HL-60 (cell line): ENCODE measurements around the gene NUPR2.

Experiments
- GABPA ChIP-seq: IDR thresholded peaks from 2 replicates; pipeline ENCODE4 v1.6.1; 2012; ENCODE audit warnings: low read depth
- POLR2AphosphoS5 ChIP-seq: IDR thresholded peaks from 2 replicates; pipeline ENCODE4 v1.6.1; 2012; ENCODE audit warnings: low read depth
- REST ChIP-seq: IDR thresholded peaks from 2 replicates; pipeline ENCODE4 v1.6.1; 2012; ENCODE audit warnings: low read depth; ENCODE audit not compliant: insufficient replicate concordance
- SPI1 ChIP-seq: IDR thresholded peaks from 2 replicates; pipeline ENCODE4 v1.6.1; 2012; ENCODE audit warnings: low read depth, mild to moderate bottlenecking, borderline replicate concordance
- TF ChIP-seq, protein P1 (sequence below): IDR thresholded peaks from one replicate; pipeline ENCODE4 v1.5.1; 2011; ENCODE audit warnings: low read length, control low read depth, inconsistent platforms; ENCODE audit not compliant: insufficient read depth

- TF ChIP-seq, protein P1, sequence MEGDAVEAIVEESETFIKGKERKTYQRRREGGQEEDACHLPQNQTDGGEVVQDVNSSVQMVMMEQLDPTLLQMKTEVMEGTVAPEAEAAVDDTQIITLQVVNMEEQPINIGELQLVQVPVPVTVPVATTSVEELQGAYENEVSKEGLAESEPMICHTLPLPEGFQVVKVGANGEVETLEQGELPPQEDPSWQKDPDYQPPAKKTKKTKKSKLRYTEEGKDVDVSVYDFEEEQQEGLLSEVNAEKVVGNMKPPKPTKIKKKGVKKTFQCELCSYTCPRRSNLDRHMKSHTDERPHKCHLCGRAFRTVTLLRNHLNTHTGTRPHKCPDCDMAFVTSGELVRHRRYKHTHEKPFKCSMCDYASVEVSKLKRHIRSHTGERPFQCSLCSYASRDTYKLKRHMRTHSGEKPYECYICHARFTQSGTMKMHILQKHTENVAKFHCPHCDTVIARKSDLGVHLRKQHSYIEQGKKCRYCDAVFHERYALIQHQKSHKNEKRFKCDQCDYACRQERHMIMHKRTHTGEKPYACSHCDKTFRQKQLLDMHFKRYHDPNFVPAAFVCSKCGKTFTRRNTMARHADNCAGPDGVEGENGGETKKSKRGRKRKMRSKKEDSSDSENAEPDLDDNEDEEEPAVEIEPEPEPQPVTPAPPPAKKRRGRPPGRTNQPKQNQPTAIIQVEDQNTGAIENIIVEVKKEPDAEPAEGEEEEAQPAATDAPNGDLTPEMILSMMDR = no peak
- TF ChIP-seq POLR2AphosphoS5 (no peak), REST (no peak), GABPA (no peak), SPI1 (no peak)
These were observed 38.0 kb downstream of the NUPR2 start for GRCh38 chr7:56078196-56078595.
